Panc1 (cell line): ENCODE data around the gene ARPC1B. TPM values are rescaled to one million over a fixed set of nuclear protein-coding genes. Genes with fewer than 3 reads are reported as not detected.
A peak's percentile ranks its signal among the peaks of the same experiment; 100 is the strongest.

Source experiments
- ATAC-seq: fragments of 200-7000 bp; cut with Tn5 transposase; 2 replicates; pipeline ENCODE4 v1.9.1; 2020; ENCODE audit warnings: mild to moderate bottlenecking, moderate library complexity
- BruUV-seq: library from RNA; stranded (reverse); fragments of 400-500 nt; replicated peaks from 2 replicates; lab custom pipeline; 2021; lab: Mats Ljungman, UMichigan
- CTCF ChIA-PET: fragments of 300-600 bp; sonication (Branson Sonifier 250); formaldehyde crosslinking; loops from one replicate; lab custom pipeline; 2022; ENCODE audit warnings: antibody characterized with exemption; lab: Charles Lee
- POLR2A ChIA-PET: fragments of 300-600 bp; sonication (Branson Sonifier 250); formaldehyde crosslinking; loops from one replicate; lab custom pipeline; 2022; ENCODE audit warnings: antibody characterized with exemption; lab: Charles Lee
- DNase-seq: peaks from one replicate; pipeline ENCODE4 v3.0.0-alpha.2; 2010; ENCODE audit warnings: low read depth, low spot score
- H3K27ac ChIP-seq: 2 replicates; pipeline ENCODE4 v1.5.1; 2011; ENCODE audit warnings: mild to moderate bottlenecking, low read length, inconsistent platforms
- H3K27me3 ChIP-seq: fragments of 200-500 bp; sonication (Bioruptor generic); 2 replicates; pipeline ENCODE4 v1.6.0; 2014; ENCODE audit warnings: low read length, inconsistent platforms; ENCODE audit not compliant: control insufficient read depth, insufficient read depth
- H3K36me3 ChIP-seq: fragments of 200-500 bp; sonication (Bioruptor generic); 2 replicates; pipeline ENCODE4 v1.5.1; 2014; ENCODE audit warnings: inconsistent platforms, mild to moderate bottlenecking, low read length, moderate library complexity; ENCODE audit not compliant: control insufficient read depth, insufficient read depth
- H3K4me1 ChIP-seq: 2 replicates; pipeline ENCODE4 v1.5.1; 2011; ENCODE audit warnings: inconsistent platforms, mild to moderate bottlenecking, low read length, moderate library complexity; ENCODE audit not compliant: control insufficient read depth, insufficient read depth
- H3K4me3 ChIP-seq, 2 experiments: 2 replicates each; pipeline ENCODE4 v1.5.1; 2011 to 2012; ENCODE audit warnings: low read depth in 2 of 2, low read length in 2 of 2, mild to moderate bottlenecking in 2 of 2, inconsistent platforms in 1 of 2, moderate library complexity in 1 of 2
- H3K9me3 ChIP-seq: fragments of 200-500 bp; sonication (Bioruptor generic); 2 replicates; pipeline ENCODE4 v1.5.1; 2014; ENCODE audit warnings: low read depth, mild to moderate bottlenecking, inconsistent platforms, low read length, moderate library complexity; ENCODE audit not compliant: control insufficient read depth, insufficient read depth
- POLR2AphosphoS5 ChIP-seq: IDR thresholded peaks from 2 replicates; pipeline ENCODE4 v1.6.1; 2012; ENCODE audit warnings: mild to moderate bottlenecking, low read depth, low read length, moderate library complexity
- REST ChIP-seq, 2 experiments: IDR thresholded peaks; 2 replicates each; pipeline ENCODE4 v1.6.1; 2011 to 2012; ENCODE audit warnings: low read depth in 2 of 2, control low read depth in 1 of 2, low read length in 1 of 2, mild to moderate bottlenecking in 1 of 2, moderate library complexity in 1 of 2; ENCODE audit not compliant: insufficient read depth in 1 of 2
- SIN3A ChIP-seq: IDR thresholded peaks from 2 replicates; pipeline ENCODE4 v1.6.1; 2012; ENCODE audit warnings: low read depth, mild to moderate bottlenecking, low read length, moderate library complexity, borderline replicate concordance; ENCODE audit not compliant: insufficient read depth
- TCF7L2 ChIP-seq: IDR thresholded peaks from 2 replicates; pipeline ENCODE4 v1.6.1; 2011; ENCODE audit warnings: mild to moderate bottlenecking, low read depth, low read length, inconsistent platforms
- in situ Hi-C: cut with HindIII; loops from 2 replicates; pipeline ENCODE4 v1.10.0; 2016; ENCODE audit warnings: low sequenced_read_pairs, low pct_unique_long_range_greater_than_20kb
- intact Hi-C: fragments of 100-400 bp; cut with micrococcal nuclease; formaldehyde crosslinking; loops from one replicate; pipeline ENCODE4 v1.10.0; 2022; ENCODE audit not compliant: unreplicated experiment
- total RNA-seq: library from RNA; stranded (reverse); gene quantifications from one replicate; pipeline ENCODE4 v1.2.1, GENCODE V29; 2021; ENCODE audit not compliant: unreplicated experiment
- TF ChIP-seq, protein P1 (sequence below): fragments of 450-650 bp; IDR thresholded peaks from 2 replicates; pipeline ENCODE4 v1.5.1; 2017; ENCODE audit warnings: mild to moderate bottlenecking

Gene ARPC1B
- total RNA-seq, 1 experiment from 2014 or later, result 266 TPM

DNA sequence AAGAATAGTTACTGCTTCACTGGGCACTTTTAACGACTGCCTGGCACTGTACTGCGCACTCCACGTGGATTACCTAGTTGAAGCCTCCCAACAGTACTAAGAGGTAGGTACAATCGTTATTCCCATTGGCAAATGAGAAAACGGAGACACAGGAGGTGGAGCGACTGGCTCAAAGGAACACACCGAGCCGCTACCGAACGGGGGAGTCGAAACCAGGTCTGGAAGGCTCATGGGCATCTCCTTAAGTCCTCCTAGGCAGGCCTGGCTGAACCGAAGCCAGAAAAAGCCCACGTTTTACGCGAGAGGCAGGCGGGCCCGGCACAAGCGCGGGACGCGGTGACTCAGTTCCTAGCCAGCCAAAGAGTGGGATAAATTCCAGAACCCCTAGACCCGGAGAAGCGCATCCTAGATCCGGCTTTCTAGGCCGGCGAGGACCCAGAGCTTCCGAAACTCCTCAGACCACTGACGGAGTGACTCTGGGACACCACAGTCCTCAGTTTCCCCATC is 33.4 kb downstream of the ARPC1B start:
- CTCF ChIA-PET, result no interaction called here
- in situ Hi-C loops (no loop called here), intact Hi-C loops (no loop called here)
- no TSS peak for BruUV-seq
- peaks cover 19% of the 10 kb centered on the region for H3K4me1 ChIP-seq
- H3K36me3 ChIP-seq, result peaks cover 31% of the 10 kb centered on the region
- no peak for TF ChIP-seq REST (IDR thresholded peaks at IDR 0.05; ENCODE audit: insufficient read depth in 1 of 2, low read depth in 2 of 2, low read length in 1 of 2)
- TF ChIP-seq POLR2AphosphoS5, result no peak
- TF ChIP-seq TCF7L2, result no peak
- TF ChIP-seq, protein P1, sequence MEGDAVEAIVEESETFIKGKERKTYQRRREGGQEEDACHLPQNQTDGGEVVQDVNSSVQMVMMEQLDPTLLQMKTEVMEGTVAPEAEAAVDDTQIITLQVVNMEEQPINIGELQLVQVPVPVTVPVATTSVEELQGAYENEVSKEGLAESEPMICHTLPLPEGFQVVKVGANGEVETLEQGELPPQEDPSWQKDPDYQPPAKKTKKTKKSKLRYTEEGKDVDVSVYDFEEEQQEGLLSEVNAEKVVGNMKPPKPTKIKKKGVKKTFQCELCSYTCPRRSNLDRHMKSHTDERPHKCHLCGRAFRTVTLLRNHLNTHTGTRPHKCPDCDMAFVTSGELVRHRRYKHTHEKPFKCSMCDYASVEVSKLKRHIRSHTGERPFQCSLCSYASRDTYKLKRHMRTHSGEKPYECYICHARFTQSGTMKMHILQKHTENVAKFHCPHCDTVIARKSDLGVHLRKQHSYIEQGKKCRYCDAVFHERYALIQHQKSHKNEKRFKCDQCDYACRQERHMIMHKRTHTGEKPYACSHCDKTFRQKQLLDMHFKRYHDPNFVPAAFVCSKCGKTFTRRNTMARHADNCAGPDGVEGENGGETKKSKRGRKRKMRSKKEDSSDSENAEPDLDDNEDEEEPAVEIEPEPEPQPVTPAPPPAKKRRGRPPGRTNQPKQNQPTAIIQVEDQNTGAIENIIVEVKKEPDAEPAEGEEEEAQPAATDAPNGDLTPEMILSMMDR, result no peak
- TF ChIP-seq SIN3A, result no peak
- DNase-seq (no peak), ATAC-seq (peak; percentile 28)
- POLR2A ChIA-PET, result interaction anchor here (0.8 to 1.5 kb wide), 2 partner anchors 8 to 15 kb away, joined by 4 to 5 read pairs; no protein-coding TSS in a partner anchor
- peak overlapping the region; percentile 98 for H3K27ac ChIP-seq
- H3K4me3 ChIP-seq, result peak overlapping the region; percentile 96 to 100
- H3K9me3 ChIP-seq, result no peaks in the 10 kb centered on the region
- no peaks in the 10 kb centered on the region for H3K27me3 ChIP-seq

DNA sequence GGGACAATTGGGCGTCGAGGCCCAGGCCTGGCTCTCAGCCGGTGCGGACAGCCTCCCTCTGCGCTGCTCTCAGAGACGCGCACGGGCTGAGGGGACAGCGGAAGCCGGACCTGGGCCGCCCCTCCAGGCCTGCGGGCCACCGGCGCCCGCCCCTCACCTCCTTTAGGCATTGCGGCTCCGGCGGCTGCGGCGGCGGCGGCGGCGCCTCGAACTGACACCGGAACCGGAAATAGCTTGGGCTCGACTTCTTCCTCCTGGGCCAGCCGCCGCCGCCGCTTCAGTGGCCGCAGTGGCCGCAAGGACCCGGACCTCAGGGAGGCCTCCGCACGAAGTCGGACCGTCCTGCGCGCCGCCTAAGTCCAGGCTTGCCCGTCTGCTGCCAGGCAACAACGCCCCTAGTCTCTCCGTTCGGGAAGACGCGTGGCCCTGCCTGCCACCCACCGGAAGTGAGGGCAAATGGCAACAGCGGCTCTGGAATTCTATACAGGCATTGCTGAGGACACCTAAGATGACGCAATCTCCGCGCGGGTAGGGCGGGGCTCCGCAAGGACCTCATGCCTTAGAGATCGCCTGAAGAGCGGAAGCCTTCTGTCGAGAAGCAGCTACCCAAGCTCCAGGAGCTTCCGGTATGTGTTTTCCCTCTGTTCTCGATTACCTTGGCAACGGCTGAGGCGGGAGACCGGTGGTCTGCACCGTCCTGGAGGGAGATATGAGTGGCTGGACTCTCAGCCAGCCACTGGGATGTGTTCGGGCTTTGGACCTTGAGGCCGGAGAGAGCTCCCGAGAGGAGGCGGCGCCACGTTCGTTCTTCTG is 34.1 kb downstream of the ARPC1B start, which contains the start of the genes BUD31 and PDAP1:
BUD31 (plus strand) TSS at position 591 of the 813 bp plus-strand sequence. CDS start 2,124 bp downstream, outside the sequence.
PDAP1 (minus strand) TSS at position 219 of the 813 bp plus-strand sequence; CDS start at position 170, 49 bp downstream.
- POLR2A ChIA-PET, result interaction anchor here (0.5 to 1.5 kb wide), 5 partner anchors 9 to 308 kb away, joined by 3 to 5 read pairs (median 3); no protein-coding TSS in a partner anchor
- no peaks in the 10 kb centered on the region for H3K9me3 ChIP-seq
- TF ChIP-seq POLR2AphosphoS5 (peak; percentile 97), REST (IDR thresholded peaks at IDR 0.05; ENCODE audit: insufficient read depth in 1 of 2, low read depth in 2 of 2, low read length in 1 of 2) (0 out of 4 replicates have a peak, but pooled peaks of 1 of the 2 experiments have one; percentile 10), SIN3A (peak; percentile 82), TCF7L2 (no peak; the same call in 1 of the 2 replicates)
- TF ChIP-seq, protein P1, result no peak
- peak within 1 kb of the TSS; percentile 96 to 100 for H3K4me3 ChIP-seq
- H3K4me1 ChIP-seq, result peaks cover 19% of the 10 kb centered on the region
- CTCF ChIA-PET, result no interaction called here
- peak within 1 kb of the TSS; percentile 98 for H3K27ac ChIP-seq
- intact Hi-C loops (no loop called here), in situ Hi-C loops (no loop called here)
- BruUV-seq, result no TSS peak
- peaks cover 28% of the 10 kb centered on the region for H3K36me3 ChIP-seq
- DNase-seq (peak; percentile 96), ATAC-seq (peak; percentile 94)
- H3K27me3 ChIP-seq, result no peaks in the 10 kb centered on the region
